ENCODE results near the gene LMLN.

Gene LMLN

DNA sequence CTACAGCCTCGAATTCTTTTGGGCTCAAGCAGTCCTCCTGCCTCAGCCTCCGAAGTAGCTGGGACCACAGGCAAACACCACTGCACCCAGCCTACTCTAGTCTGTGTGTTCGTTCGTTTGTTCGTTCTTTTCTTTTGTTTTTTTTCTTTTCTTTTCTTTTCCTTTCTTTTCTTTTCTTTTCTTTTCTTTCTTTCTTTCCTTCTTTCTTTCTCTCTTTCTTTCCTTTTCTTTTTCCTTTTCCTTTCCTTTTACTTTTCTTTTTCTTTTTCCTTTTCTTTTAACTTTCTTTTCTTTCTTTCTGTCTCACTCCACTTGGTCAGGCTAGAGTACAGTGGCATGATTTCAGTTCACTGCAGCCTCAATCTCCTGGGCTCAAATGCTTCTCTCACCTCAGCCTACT, 36.8 kb downstream of the LMLN start:
- Histone ChIP-seq H3K9ac (ENCODE audit: low read length) (no peak overlapping the region), H3K79me2 (ENCODE audit: low read length) (no peaks in the 10 kb centered on the region), H3K4me2 (ENCODE audit: low read length) (no peak overlapping the region), H3K27me3 (ENCODE audit: low read depth, low read length) (no peaks in the 10 kb centered on the region), H3K4me1 (ENCODE audit: low read length) (no peaks in the 10 kb centered on the region), H4K20me1 (ENCODE audit: insufficient read depth, low read length) (no peaks in the 10 kb centered on the region), H3K4me3 (ENCODE audit: low read length) (no peak overlapping the region), H3K27ac (ENCODE audit: low read length) (no peak overlapping the region), H2AFZ (ENCODE audit: low read depth, low read length) (no peak overlapping the region), H3K9me3 (ENCODE audit: insufficient read depth, low read length) (no peaks in the 10 kb centered on the region), H3K36me3 (replicated peaks; ENCODE audit: low read depth, low read length) (no peaks in the 10 kb centered on the region)
- TF ChIP-seq, protein P1, sequence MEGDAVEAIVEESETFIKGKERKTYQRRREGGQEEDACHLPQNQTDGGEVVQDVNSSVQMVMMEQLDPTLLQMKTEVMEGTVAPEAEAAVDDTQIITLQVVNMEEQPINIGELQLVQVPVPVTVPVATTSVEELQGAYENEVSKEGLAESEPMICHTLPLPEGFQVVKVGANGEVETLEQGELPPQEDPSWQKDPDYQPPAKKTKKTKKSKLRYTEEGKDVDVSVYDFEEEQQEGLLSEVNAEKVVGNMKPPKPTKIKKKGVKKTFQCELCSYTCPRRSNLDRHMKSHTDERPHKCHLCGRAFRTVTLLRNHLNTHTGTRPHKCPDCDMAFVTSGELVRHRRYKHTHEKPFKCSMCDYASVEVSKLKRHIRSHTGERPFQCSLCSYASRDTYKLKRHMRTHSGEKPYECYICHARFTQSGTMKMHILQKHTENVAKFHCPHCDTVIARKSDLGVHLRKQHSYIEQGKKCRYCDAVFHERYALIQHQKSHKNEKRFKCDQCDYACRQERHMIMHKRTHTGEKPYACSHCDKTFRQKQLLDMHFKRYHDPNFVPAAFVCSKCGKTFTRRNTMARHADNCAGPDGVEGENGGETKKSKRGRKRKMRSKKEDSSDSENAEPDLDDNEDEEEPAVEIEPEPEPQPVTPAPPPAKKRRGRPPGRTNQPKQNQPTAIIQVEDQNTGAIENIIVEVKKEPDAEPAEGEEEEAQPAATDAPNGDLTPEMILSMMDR (IDR thresholded peaks at IDR 0.05; ENCODE audit: low read depth, low read length), result no peak
- TF ChIP-seq EZH2phosphoT487 (IDR thresholded peaks at IDR 0.05; ENCODE audit: low read depth), result no peak

DNA sequence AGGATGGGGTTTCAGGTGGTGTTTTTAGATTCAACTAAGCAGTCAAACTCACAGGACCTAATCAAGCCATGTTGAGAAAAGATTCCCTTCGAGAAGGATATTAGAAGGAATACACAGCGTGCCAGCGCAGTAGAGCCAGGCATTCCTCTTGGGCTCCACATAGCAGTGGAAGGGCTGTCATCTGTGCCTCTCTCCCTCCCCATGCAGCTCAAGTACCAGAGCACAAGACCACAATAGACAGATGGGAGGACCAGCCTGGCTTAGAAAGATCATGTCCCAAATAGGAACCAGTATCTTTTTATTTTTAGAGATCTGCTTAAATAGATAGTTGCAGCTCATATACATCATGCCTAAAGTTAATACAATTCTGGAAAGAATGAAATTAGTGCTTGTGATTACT, 37.9 kb downstream of the LMLN start:
- H3K9me3 ChIP-seq (ENCODE audit: insufficient read depth, low read length), result no peaks in the 10 kb centered on the region
- H3K4me1 ChIP-seq (ENCODE audit: low read length), result no peaks in the 10 kb centered on the region
- no peaks in the 10 kb centered on the region for H3K36me3 ChIP-seq (replicated peaks; ENCODE audit: low read depth, low read length)
- H3K27me3 ChIP-seq (ENCODE audit: low read depth, low read length), result no peaks in the 10 kb centered on the region
- no peak overlapping the region for H3K4me3 ChIP-seq (ENCODE audit: low read length)
- H3K4me2 ChIP-seq (ENCODE audit: low read length), result no peak overlapping the region
- H3K9ac ChIP-seq (ENCODE audit: low read length), result no peak overlapping the region
- H3K27ac ChIP-seq (ENCODE audit: low read length), result no peak overlapping the region
- no peaks in the 10 kb centered on the region for H3K79me2 ChIP-seq (ENCODE audit: low read length)
- TF ChIP-seq, protein P1 (IDR thresholded peaks at IDR 0.05; ENCODE audit: low read depth, low read length), result no peak
- no peak for TF ChIP-seq EZH2phosphoT487 (IDR thresholded peaks at IDR 0.05; ENCODE audit: low read depth)
- H2AFZ ChIP-seq (ENCODE audit: low read depth, low read length), result no peak overlapping the region
- H4K20me1 ChIP-seq (ENCODE audit: insufficient read depth, low read length), result no peaks in the 10 kb centered on the region

DNA sequence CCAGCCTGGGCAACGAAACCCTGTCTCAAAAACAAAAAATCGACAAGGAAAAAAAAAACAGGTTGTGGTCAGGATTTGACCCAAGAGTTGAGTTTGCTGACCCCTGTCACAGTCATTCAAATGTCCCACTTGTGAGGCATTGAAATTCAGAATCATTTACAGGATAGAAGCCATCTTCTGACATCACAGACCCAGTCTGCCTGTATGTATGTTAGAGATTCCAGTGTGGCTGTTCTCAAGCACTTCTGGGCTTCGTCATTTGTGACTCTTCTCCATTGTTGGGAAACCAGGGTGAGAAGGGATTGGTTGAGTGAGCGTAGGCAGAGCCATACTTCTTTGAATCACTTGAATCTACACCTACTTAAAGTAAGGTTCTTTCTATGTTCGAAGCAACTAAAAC, 57.1 kb downstream of the LMLN start:
- no peak for TF ChIP-seq EZH2phosphoT487 (IDR thresholded peaks at IDR 0.05; ENCODE audit: low read depth)
- TF ChIP-seq, protein P1 (IDR thresholded peaks at IDR 0.05; ENCODE audit: low read depth, low read length), result no peak
- no peak overlapping the region for H3K4me2 ChIP-seq (ENCODE audit: low read length)

DNA sequence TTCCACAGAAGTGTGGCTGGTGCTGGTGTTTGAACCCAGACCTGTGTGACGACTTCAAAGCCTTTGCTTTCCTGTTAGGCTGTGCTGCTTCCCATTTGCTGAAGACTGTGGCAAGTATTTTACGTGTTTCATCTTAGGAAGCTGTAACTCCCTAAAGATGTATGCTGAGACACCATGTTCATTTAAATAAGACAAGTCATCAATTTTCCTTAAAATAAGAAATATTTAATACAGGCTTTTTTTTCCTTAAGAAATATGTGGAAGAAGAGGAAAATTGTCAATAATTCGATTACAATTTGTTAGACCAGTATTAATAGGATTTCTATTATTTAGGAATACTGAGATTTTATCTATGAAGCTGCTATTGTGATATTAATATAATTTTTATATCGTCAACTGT, 58.4 kb downstream of the LMLN start:
- Histone ChIP-seq H3K79me2 (ENCODE audit: low read length) (no peaks in the 10 kb centered on the region), H3K4me3 (ENCODE audit: low read length) (no peak overlapping the region), H3K4me1 (ENCODE audit: low read length) (no peaks in the 10 kb centered on the region), H3K9me3 (ENCODE audit: insufficient read depth, low read length) (no peaks in the 10 kb centered on the region), H3K4me2 (ENCODE audit: low read length) (no peak overlapping the region), H3K27me3 (ENCODE audit: low read depth, low read length) (no peaks in the 10 kb centered on the region), H4K20me1 (ENCODE audit: insufficient read depth, low read length) (no peaks in the 10 kb centered on the region), H3K36me3 (replicated peaks; ENCODE audit: low read depth, low read length) (no peaks in the 10 kb centered on the region), H2AFZ (ENCODE audit: low read depth, low read length) (no peak overlapping the region), H3K27ac (ENCODE audit: low read length) (no peak overlapping the region), H3K9ac (ENCODE audit: low read length) (no peak overlapping the region)
- TF ChIP-seq EZH2phosphoT487 (IDR thresholded peaks at IDR 0.05; ENCODE audit: low read depth), result no peak
- TF ChIP-seq, protein P1 (IDR thresholded peaks at IDR 0.05; ENCODE audit: low read depth, low read length), result no peak

More for the DNA sequence above, 57.1 kb downstream of the LMLN start:
- no peak overlapping the region for H3K27ac ChIP-seq (ENCODE audit: low read length)
- no peaks in the 10 kb centered on the region for H4K20me1 ChIP-seq (ENCODE audit: insufficient read depth, low read length)
- H3K36me3 ChIP-seq (replicated peaks; ENCODE audit: low read depth, low read length), result no peaks in the 10 kb centered on the region
- no peaks in the 10 kb centered on the region for H3K79me2 ChIP-seq (ENCODE audit: low read length)
- no peaks in the 10 kb centered on the region for H3K4me1 ChIP-seq (ENCODE audit: low read length)
- H3K4me3 ChIP-seq (ENCODE audit: low read length), result no peak overlapping the region
- H2AFZ ChIP-seq (ENCODE audit: low read depth, low read length), result no peak overlapping the region
- H3K9ac ChIP-seq (ENCODE audit: low read length), result no peak overlapping the region
- no peaks in the 10 kb centered on the region for H3K9me3 ChIP-seq (ENCODE audit: insufficient read depth, low read length)
- no peaks in the 10 kb centered on the region for H3K27me3 ChIP-seq (ENCODE audit: low read depth, low read length)

Measured in OCI-LY3 (cell line).